GM21717 (cell line): ENCODE results near the gene IL7R.

Experiments used
- ATAC-seq: cut with Tn5 transposase; IDR thresholded peaks from one replicate; pipeline ENCODE4 v1.9.1; 2021; ENCODE audit warnings: mild to moderate bottlenecking, moderate library complexity; ENCODE audit not compliant: unreplicated experiment

The IL7R gene, protein sequence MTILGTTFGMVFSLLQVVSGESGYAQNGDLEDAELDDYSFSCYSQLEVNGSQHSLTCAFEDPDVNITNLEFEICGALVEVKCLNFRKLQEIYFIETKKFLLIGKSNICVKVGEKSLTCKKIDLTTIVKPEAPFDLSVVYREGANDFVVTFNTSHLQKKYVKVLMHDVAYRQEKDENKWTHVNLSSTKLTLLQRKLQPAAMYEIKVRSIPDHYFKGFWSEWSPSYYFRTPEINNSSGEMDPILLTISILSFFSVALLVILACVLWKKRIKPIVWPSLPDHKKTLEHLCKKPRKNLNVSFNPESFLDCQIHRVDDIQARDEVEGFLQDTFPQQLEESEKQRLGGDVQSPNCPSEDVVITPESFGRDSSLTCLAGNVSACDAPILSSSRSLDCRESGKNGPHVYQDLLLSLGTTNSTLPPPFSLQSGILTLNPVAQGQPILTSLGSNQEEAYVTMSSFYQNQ

DNA sequence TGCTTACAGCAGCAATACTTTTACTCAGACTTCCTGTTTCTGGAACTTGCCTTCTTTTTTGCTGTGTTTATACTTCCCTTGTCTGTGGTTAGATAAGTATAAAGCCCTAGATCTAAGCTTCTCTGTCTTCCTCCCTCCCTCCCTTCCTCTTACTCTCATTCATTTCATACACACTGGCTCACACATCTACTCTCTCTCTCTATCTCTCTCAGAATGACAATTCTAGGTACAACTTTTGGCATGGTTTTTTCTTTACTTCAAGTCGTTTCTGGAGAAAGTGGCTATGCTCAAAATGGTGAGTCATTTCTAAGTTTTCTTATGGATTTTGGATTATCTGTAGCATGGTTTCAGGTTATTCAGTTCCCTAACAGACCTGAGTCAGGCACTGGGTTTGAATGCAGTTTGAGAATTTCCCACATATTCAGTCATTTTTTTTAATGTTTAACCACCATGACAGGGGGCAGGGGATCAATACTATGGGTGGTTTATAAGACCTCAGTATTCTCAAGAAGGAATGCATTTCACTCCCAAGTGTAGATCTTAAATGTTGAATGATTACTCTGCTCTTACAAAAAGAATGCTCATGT is at the start of gene IL7R:
Gene IL7R (plus strand): TSS at position 127 of the 587 bp plus-strand sequence. CDS start 87 bp downstream, at position 214.
- ATAC-seq = no peak

DNA sequence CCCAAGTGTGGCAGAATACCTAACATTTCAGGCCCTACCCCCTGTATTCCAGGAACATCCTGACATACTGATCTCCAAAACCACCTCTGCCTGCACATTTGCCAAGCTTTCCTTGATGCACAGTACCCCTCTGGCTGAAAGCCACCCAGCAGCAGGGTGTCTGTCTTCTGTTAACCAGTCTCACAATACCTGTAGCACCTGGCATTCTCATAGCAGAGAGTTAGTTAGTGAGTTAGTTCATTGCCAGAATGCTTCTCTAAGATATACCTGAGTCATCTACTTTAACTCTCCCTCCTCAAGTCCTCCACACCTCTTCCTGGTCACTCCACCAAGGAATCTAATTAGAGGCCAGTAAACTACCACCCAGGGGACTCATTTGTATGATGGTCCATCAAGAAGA is 46.1 kb upstream of the IL7R start:
- ATAC-seq = no peak

DNA sequence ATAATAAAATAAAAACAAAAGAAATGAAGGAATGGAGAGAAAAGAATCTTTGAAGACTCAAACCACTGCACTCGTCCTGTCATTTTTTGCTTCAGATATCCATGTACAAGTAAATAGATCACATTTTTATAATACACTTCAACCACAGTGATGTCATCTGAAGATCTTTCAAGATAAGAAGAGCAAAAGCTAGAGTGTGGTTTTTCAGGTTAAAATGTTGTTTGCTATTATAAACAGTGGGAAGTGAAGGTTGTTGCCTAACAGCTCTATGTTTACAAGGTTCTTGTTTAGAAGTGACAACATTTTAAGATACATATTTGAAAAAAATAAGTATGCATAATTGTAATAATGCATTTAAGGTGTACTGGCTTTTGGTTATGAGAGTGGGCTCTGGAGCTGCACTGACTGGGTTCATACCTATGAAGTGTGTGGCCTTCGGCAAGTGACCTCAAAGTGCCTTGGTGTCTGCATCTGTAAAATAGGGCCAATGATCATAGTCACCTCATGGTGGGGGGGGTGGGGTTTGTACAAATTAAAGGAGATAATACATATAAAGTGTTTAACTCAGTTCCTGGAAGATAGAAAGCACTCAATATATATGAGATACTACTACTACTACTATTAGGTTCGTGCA is 45.5 kb upstream of the IL7R start:
- no peak for ATAC-seq

DNA sequence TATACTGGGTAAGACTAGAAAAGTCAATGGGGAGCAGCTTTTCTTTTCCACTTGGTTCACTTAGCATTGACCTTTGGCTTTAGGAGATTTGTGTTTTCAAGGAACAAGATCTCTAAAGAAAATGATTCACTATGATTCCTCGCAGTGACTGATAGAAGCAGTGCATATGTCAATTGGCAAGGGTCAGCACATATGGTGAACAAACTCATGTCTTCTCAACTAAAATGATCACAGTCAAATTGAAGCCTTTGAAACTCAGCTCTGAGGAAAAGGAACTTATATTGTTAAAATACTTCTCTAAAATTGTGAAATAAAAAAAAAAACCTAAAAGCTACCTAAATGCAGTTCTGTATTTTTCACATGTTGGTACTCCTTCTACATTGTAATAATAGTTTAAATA is 43.2 kb upstream of the IL7R start:
- no peak for ATAC-seq

DNA sequence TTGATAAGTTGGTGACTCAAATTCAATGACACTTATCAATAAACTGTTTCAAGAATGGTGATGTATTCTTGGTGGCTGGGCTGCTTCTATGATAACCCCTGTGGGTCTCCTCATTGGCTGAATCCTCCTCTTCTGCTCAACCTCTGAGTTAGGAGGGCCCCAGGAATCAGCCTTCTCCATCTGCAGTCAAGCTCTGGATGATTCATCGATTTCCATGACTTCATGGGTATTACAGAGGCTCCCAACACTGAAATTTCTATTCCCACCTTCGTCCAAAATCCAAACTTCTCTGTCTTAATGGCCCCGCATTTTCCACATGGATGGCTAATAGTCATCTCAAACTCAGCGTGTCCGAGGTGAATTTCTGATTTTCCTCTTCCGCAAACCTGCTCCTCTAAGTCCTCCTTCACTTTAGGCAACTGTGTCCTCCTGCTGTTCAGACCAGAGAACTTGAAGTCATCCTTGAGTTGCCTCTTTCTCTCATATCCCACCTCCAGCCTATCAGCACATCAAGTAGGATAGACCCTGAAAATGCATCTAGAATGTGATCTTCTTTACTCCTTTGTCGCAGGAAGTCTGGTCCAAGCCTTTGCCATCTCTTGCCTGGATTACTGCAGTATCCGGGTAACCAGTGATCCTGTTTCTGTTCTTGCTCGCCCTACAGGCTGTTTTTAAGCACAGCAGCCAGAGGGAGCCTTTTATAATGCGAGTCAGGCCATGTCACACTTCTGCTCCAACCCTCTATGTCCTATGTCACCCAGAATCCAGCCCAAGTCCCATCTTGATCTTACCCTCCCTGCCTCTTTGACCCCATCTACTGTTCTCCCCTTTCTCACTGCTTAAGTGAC is 41.4 kb upstream of the IL7R start:
- ATAC-seq = peak; percentile 77

DNA sequence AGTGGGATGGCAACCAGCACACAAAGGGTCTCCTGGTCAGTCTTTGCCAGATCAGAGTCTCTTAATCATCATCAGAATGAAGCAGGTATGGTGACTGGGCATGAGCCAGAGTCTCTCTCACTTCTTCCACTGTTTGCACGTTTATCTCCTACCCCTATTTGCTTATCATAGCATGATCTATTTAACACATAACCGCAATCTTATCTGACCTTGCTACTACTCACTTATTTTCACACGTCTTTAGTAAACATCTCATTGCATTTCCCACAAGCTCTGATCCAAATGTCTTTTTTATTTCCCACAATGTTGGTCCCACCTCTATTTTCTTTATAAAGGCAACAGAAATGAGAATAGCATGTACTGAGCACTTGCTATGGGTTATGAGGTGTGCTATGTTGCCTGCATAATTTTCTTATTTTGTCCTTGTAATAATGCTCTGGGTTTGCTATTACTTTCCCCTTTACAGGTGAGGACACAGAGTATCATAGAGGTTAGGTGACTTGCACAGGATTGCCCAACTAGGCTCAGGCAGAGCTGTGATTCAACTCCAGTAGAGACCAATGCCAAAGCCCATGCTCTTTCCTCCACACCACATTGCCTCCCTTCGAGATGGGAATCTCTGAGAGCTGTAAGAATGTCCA is 39.7 kb upstream of the IL7R start:
- ATAC-seq = no peak

DNA sequence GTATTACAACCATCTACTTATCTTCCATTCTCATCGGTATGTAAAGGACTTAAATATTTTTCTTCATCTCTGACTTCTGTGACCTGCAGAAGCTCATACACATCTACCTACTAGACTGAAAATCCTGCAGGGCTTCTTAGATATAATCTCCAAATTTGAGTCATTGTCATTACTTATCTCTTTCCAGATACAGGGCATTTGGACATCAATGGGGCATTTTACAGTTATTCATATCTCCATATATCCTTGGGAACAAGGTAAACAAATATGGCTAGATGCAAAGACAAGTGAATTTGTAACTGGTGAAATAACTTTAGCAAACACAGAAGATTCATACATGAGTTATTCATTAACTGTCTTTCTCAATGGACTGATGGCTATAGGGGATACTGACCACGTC is 37.7 kb upstream of the IL7R start:
- ATAC-seq = no peak

DNA sequence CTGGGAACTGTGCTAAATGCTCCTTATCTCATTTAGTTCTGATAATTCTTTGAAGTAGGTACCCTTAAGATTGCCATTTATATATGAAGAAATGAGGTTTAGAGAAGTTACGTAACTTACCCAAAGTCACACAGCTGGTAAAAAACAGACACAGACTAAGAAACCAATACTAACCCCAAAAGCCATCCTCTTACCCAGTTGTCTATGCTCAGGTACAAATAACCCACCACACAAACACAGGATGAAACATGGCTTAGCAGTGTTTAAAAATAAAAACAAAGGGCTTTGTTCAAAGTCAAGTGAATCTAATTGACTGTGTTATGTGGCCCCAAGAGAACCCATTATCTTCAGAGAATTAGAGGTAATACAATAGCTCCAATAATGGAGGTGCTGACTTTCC is 37.0 kb upstream of the IL7R start:
- no peak for ATAC-seq

DNA sequence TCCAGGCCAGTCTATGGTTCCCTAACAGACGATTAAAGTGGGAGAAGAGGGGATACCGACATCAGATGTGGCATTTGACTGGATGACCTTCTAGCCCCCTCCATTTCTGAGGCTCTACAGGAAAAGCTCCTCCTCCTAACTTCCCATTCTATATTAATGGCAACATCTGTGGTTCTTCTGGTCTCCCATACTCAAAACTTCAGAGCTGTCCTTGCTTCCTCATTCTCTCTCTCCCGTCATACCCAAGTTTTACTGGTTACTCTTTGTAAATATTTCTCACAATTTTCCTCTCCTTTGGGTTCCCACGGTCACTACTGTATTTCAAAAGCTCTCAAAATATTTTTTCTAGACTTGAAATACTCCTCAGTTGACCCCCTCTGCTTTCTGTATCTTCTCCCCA is 36.0 kb upstream of the IL7R start:
- ATAC-seq = no peak

DNA sequence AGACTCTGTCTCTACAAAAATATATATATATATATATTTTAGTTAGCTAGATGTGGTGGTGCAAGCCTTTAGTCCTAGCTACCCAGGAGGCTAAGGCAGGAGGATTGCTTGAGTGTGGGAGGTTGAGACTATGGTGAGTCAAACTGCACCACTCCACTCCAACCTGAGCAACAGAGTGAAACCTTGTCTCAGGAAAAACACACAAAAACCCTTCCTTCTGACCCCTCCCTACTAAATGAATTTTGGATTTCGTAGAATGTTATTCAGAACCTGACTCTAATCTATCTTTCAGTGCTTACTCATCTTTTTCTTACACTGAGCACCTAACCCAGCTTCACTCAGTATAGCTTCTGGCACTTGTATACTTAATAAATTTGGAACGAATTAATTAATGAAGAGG is 35.2 kb upstream of the IL7R start:
- no peak for ATAC-seq

DNA sequence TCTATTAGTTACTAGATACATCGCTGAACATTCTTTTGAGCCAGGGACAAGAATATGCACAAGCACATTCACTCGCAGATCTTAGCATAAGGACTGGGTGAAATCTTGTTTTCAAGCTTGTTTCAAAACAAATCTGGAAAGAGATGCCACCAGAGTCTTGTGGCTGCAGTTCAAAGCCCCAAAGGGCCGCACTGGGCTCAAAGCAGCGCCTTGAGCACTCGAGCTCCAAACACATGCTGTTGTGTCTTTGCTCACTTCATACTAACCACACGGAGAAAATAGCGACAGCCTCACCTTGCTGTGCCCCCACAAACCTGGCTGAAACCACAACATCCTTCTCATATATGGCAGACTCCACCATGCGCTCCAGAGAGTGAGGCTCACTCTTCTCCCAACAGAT is 34.2 kb upstream of the IL7R start:
- ATAC-seq = no peak

DNA sequence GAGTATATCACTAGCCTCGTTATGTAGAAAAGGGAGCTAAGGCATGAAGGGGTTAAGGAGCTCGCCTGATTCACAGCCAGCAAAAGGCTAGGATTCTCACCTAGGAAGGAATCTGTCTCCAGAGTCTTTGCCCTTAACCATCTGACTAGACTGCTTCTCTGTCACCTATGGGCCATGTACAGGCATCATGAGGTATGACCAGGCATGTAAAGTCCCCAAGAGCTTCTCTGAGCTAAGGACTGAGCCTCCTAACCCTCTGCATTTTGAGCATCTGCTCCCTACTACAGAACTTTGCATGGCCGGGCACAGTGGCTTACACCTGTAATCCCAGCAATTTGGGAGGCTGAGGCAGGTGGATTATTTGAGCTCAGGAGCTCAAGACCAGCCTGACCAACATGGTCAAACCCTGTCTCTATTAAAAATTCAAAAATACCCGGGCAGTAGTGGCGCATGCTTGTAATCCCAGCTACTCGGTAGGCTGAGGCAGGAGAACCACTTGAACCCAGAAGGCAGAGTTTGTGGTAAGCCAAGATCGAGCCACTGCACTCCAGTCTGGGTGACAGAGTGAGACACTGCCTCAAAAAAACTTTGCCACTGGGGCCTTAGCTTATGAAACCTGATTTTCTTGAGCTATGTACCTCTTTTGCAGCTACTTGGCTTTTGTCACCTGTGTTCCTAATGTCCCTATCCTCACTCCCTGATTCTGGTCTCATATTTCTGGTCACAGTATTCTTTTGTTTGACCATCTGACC is 33.2 kb upstream of the IL7R start:
- ATAC-seq = no peak

DNA sequence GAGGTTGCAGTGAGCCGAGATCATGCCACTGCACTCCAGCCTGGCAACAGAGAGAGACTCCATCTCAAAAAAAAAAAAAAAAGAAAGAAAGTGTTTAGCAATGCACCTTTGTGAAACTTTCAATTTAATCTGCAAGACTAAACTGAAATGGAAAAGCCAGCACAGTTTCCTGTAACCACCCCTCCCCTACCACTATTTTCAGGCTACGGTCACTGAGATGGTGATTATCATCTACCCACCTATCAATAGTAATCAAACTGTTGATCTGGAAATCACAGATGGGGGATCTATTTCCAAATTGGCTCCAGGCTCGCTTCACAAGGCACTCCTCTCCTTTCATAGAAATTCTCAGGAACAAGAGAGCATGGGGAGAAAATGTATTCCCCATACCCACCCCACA is 30.6 kb upstream of the IL7R start:
- ATAC-seq = no peak

DNA sequence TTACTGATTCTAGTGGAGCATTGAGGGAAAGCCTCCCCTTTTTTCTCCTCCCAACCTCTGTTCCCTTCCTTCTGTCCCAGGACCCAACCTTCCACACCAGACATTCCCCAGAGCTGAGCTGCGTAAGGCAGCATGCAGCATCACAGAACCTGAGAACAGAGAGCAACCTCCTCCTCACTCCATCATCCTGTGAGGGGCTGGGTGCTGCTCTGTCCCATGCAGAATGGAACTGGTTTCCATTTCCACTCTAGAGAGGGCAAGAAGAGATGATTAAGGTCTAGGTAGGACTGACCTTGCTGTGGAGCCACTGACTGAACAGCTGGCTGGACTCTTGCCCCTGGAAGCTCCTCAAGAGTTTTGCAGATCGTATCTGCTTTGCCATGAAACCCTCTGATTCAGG is 30.1 kb upstream of the IL7R start:
- no peak for ATAC-seq

DNA sequence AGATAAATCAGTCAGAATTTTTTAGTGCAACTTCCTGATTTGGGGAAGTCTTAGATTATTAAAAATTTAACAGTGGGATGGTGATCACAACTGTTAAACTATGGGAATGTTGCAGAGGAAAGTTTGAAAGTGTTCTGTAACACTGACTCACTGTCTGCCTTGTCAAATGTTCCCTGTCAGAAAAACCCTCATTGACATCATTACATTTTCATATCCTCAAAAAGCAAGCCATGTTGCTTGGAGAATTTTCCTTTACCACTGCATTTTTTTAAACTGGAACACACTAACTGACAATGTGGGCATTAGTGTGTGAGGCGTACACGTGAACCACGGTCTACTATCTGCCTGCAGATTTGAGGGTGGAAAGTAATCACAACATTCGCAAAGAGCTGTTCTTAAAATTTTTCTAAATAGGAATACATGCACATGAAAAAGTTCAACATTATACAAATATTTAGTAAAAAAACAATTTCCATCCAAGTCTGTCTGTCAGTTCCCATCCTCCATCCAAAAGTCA is 28.6 kb upstream of the IL7R start:
- no peak for ATAC-seq

DNA sequence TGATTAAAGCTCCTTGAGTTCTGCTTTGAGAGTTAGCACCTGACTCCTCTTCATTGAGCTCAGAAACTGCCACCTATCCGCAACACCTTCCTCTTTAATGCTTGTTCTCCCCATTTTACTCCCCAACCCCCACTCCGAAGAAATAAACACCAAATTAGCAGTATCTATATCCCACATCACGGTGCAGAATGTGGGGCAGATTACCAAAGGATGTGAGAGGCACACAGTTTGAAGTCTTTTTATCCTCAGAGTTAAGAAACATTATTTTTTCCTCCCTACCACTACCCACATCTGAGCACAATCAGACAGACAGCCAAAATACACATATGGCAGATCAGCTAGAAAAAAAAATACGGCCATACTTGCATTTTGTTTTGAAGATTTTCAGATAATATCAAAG is 26.1 kb upstream of the IL7R start:
- no peak for ATAC-seq

DNA sequence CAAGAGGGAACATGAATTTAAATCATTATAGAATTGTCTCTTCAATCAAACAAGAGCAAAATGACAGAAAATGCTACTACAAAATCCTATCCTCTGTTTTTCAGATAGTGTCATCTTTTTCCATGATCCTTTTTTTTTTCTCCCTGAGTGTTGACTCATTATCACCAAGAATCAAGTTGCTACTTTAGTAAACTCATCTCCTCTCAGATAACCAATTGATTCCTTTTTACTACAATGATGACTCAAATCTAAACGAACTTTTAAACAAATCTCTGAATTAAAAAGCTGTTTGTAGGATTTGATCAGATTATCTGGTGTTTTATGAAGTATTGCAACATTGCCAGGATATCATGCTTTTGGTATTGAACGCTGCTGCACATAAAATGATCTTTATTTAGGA is 23.9 kb upstream of the IL7R start:
- ATAC-seq = no peak

DNA sequence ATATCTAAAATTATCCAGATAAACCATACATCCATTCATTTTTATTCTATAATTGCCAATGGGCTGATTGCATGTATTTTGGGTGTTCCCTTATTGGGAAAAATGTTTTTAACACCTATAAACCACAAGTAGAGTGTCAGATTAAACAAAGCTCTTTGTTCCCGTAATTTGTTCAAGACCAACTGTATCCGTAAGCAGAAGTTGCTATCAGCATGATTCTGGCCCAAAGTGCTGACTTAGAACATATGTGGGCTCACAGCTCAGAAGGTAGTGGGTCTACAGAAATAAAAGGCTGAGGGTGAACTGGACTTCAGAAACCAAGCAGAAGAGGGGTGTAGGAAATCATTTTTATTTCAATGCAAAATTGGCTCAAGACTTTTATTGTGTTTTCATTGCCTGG is 23.5 kb upstream of the IL7R start:
- no peak for ATAC-seq

DNA sequence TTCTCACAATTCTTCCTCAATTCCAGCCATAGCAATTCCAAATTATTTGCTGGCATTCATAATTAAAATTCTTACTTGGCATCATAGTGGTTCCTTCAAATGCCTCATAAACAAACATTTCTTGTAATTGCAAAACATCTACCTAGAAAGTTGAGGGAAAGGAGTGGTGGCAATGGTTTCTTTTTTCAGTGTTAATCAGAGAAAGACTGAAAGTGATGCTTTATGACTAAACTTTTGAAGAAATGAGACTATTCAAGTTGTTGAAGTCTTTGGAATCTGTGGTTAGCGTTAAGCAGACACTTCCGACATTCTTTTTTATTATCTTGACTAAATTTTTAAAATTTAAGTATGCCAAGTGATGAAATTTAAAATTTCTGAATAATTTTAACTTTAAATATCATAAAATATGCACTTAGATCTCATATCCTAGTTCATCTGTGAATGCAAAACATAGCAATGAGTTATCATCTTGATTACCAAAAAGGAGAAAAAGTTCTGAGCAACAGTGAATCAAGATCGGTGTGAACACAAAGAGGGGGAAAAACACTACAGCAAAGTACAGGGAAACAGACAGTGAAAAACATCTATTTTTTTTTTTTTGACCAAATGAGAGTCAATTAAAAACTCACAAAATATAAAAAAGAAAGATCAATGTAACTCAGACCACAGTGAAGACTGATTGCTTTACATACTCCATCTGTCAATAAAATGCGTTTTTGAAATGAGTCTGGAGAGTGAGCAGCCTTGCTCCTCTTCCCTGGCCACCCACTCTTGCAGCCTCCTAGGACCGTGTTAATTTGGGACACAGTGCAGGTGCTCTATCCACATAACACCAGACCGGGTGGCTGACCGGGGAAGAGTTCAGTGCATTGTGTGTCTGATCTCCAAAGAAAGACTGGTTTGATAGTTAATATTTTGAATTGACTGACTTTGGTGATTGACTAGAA is 20.6 kb upstream of the IL7R start:
- no peak for ATAC-seq
